OCI-LY7 (cell line): ENCODE results near the gene AVPI1.
A peak's percentile ranks its signal among the peaks of the same experiment; 100 is the strongest.

Experiments used
- CTCF ChIP-seq: fragments of 200-600 bp; sonication (generic); conservative IDR thresholded peaks from 2 replicates; pipeline ENCODE4 v1.5.1; 2014; ENCODE audit warnings: mild to moderate bottlenecking, antibody characterized with exemption, low read length, moderate library complexity, mixed read lengths
- EZH2phosphoT487 ChIP-seq: fragments of 200-600 bp; sonication (generic); IDR thresholded peaks from 2 replicates; pipeline ENCODE4 v1.6.1; 2018; ENCODE audit warnings: low read depth, borderline replicate concordance, mild to moderate bottlenecking, mixed run types, antibody characterized with exemption, low read length, moderate library complexity, mixed read lengths

GRCh38 chr10:97633921-97634320, 53.1 kb downstream of the AVPI1 start:
- no peak for TF ChIP-seq EZH2phosphoT487
- peak; percentile 57 for TF ChIP-seq CTCF
